ENCODE measurements around the gene ILRUN.
"Not testable (repeated sequence)": the region's sequence is repeated elsewhere in the genome, so short reads cannot be mapped to it uniquely, and the experiment has no call there.

The ILRUN gene

DNA sequence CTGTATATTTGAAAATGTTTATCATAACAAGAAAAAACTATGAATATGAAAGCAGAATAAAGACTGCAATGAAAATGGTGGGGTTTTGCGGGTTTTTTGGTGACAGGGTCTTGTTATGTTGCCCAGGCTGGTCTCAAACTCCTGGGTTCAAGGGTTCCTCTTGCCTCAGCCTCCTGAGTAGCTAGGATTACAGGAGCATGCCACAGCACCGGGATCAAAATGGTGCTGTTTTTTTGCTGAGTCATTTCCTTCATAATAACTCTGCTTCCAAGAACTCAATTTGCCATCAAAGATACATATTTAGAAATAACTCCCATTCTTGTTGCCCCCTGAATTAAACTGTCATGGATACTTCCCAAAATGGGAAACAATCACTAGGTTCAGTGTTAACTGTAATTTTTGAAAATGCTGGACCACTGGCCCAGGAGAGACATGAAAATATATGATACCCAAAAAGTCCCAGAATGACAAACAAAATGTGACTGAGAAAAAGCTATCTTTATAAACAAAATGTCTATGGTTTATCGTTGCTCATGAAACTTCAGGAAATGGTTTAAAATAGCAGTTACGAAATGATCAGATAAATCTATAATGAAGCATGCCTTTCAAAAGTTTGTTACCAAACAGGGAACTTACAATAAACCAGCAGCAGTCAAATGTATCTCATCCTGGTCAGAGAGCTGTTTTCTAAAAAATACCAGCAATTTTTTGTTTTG is 32.2 kb downstream of the ILRUN start:
- Histone ChIP-seq H3K4me1 (ENCODE audit: insufficient read depth, poor library complexity, severe bottlenecking) (peaks cover 13% of the 10 kb centered on the region), H3K36me3 (ENCODE audit: low read depth) (no peaks in the 10 kb centered on the region), H3K27ac (ENCODE audit: poor library complexity, severe bottlenecking) (peak overlapping the region; percentile 47), H3K9me3 (ENCODE audit: severe bottlenecking) (no peaks in the 10 kb centered on the region), H3K27me3 (ENCODE audit: insufficient read depth, poor library complexity, severe bottlenecking) (no peaks in the 10 kb centered on the region), H3K4me3 (ENCODE audit: severe bottlenecking) (no peak overlapping the region)
- ATAC-seq (ENCODE audit: low read depth) = no peak
- no peak for DNase-seq (ENCODE audit: low spot score)
- no peak for TF ChIP-seq CTCF (IDR thresholded peaks at IDR 0.05; ENCODE audit: poor library complexity, severe bottlenecking)

GRCh38 chr6:34663831-34664255 is 32.7 kb downstream of the ILRUN start:
- H3K27ac ChIP-seq (ENCODE audit: poor library complexity, severe bottlenecking) = peak overlapping the region; percentile 47
- H3K9me3 ChIP-seq (ENCODE audit: severe bottlenecking) = no peaks in the 10 kb centered on the region
- H3K36me3 ChIP-seq (ENCODE audit: low read depth) = no peaks in the 10 kb centered on the region
- no peak for TF ChIP-seq CTCF (IDR thresholded peaks at IDR 0.05; ENCODE audit: poor library complexity, severe bottlenecking)
- no peaks in the 10 kb centered on the region for H3K27me3 ChIP-seq (ENCODE audit: insufficient read depth, poor library complexity, severe bottlenecking)
- no peak overlapping the region for H3K4me3 ChIP-seq (ENCODE audit: severe bottlenecking)
- peaks cover 17% of the 10 kb centered on the region for H3K4me1 ChIP-seq (ENCODE audit: insufficient read depth, poor library complexity, severe bottlenecking)
- no peak for ATAC-seq (ENCODE audit: low read depth)
- no peak for DNase-seq (ENCODE audit: low spot score)

DNA sequence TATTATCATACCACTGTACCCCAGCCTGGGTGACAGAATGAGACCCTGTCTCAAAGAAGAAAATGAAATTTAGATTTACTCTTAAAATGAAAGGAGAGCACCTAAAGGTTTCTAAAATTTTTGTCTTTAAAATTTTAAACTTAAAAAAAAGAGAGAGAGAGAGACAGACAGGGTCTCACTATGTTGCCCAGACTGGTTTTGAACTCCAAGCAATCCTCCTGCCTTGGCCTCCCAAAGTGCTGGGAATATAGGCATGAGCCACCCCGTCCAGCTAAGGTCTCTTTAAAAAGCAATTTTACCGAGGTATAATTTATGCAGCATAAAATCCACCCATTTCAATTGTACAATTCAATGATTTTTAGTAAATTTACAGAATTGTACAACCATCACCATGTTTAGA is 33.2 kb downstream of the ILRUN start:
- H3K9me3 ChIP-seq (ENCODE audit: severe bottlenecking) = no peaks in the 10 kb centered on the region
- no peaks in the 10 kb centered on the region for H3K36me3 ChIP-seq (ENCODE audit: low read depth)
- H3K4me1 ChIP-seq (ENCODE audit: insufficient read depth, poor library complexity, severe bottlenecking) = peaks cover 18% of the 10 kb centered on the region
- no peaks in the 10 kb centered on the region for H3K27me3 ChIP-seq (ENCODE audit: insufficient read depth, poor library complexity, severe bottlenecking)
- peak overlapping the region; percentile 47 for H3K27ac ChIP-seq (ENCODE audit: poor library complexity, severe bottlenecking)
- DNase-seq (ENCODE audit: low spot score) (no peak), ATAC-seq (ENCODE audit: low read depth) (no peak)
- H3K4me3 ChIP-seq (ENCODE audit: severe bottlenecking) = no peak overlapping the region
- no peak for TF ChIP-seq CTCF (IDR thresholded peaks at IDR 0.05; ENCODE audit: poor library complexity, severe bottlenecking)

GRCh38 chr6:34661357-34661756 is 35.2 kb downstream of the ILRUN start:
- ATAC-seq (ENCODE audit: low read depth) = no peak
- no peak for TF ChIP-seq CTCF (IDR thresholded peaks at IDR 0.05; ENCODE audit: poor library complexity, severe bottlenecking)

GRCh38 chr6:34658605-34659265 is 37.8 kb downstream of the ILRUN start:
- TF ChIP-seq CTCF (IDR thresholded peaks at IDR 0.05; ENCODE audit: poor library complexity, severe bottlenecking) = no peak
- no peaks in the 10 kb centered on the region for H3K27me3 ChIP-seq (ENCODE audit: insufficient read depth, poor library complexity, severe bottlenecking)
- peaks cover 11% of the 10 kb centered on the region for H3K36me3 ChIP-seq (ENCODE audit: low read depth)
- no peak for ATAC-seq (ENCODE audit: low read depth)
- H3K4me3 ChIP-seq (ENCODE audit: severe bottlenecking) = no peak overlapping the region
- no peak for DNase-seq (ENCODE audit: low spot score)
- no peaks in the 10 kb centered on the region for H3K9me3 ChIP-seq (ENCODE audit: severe bottlenecking)
- H3K4me1 ChIP-seq (ENCODE audit: insufficient read depth, poor library complexity, severe bottlenecking) = peaks cover 16% of the 10 kb centered on the region
- H3K27ac ChIP-seq (ENCODE audit: poor library complexity, severe bottlenecking) = peak overlapping the region; percentile 89

More at GRCh38 chr6:34661357-34661756, 35.2 kb downstream of the ILRUN start:
- peaks cover 25% of the 10 kb centered on the region for H3K4me1 ChIP-seq (ENCODE audit: insufficient read depth, poor library complexity, severe bottlenecking)
- no peak for DNase-seq (ENCODE audit: low spot score)
- H3K27ac ChIP-seq (ENCODE audit: poor library complexity, severe bottlenecking) = no peak overlapping the region
- H3K27me3 ChIP-seq (ENCODE audit: insufficient read depth, poor library complexity, severe bottlenecking) = no peaks in the 10 kb centered on the region
- no peak overlapping the region for H3K4me3 ChIP-seq (ENCODE audit: severe bottlenecking)
- no peaks in the 10 kb centered on the region for H3K9me3 ChIP-seq (ENCODE audit: severe bottlenecking)
- H3K36me3 ChIP-seq (ENCODE audit: low read depth) = no peaks in the 10 kb centered on the region

- Histone ChIP-seq H3K4me1 (ENCODE audit: insufficient read depth, poor library complexity, severe bottlenecking) (peaks cover 14% of the 10 kb centered on the region), H3K36me3 (ENCODE audit: low read depth) (peaks cover 11% of the 10 kb centered on the region), H3K27ac (ENCODE audit: poor library complexity, severe bottlenecking) (peak overlapping the region; percentile 89)
- DNase-seq (ENCODE audit: low spot score); H3K27me3 ChIP-seq (ENCODE audit: insufficient read depth, poor library complexity, severe bottlenecking); H3K9me3 ChIP-seq (ENCODE audit: severe bottlenecking); H3K4me3 ChIP-seq (ENCODE audit: severe bottlenecking): not testable (repeated sequence)
- peak; percentile 43; the same call in 2 of the 3 replicates for ATAC-seq (ENCODE audit: low read depth)
Observed at GRCh38 chr6:34657979-34658480, 38.5 kb downstream of the ILRUN start.
